T-helper 2 cell treated with Interferon-gamma antibody and Interleukin-4, amounts not matched to agents 5 μg/mL and 100 μg/mL, for 36 hours (primary cell): ENCODE results near the gene SLX4.
"Not testable (repeated sequence)": the region's sequence is repeated elsewhere in the genome, so short reads cannot be mapped to it uniquely, and the experiment has no call there.

ENCODE experiments used
- DNase-seq: peaks from one replicate; pipeline ENCODE4 v3.0.0; 2021; ENCODE audit warnings: low spot score
- H3K27ac Mint-ChIP-seq: one replicate; pipeline ENCODE4 v1.8.0; 2021; ENCODE audit warnings: mild to moderate bottlenecking, mixed read lengths
- H3K27me3 Mint-ChIP-seq: one replicate; pipeline ENCODE4 v1.8.0; 2021; ENCODE audit warnings: low read depth, mixed read lengths
- H3K36me3 Mint-ChIP-seq: one replicate; pipeline ENCODE4 v1.8.0; 2021; ENCODE audit warnings: low read depth, mixed read lengths
- H3K4me1 Mint-ChIP-seq: one replicate; pipeline ENCODE4 v1.8.0; 2021; ENCODE audit warnings: low read depth, mixed read lengths
- H3K4me3 Mint-ChIP-seq: one replicate; pipeline ENCODE4 v1.8.0; 2022; ENCODE audit warnings: mild to moderate bottlenecking, moderate library complexity, mixed read lengths
- H3K9me3 Mint-ChIP-seq: one replicate; pipeline ENCODE4 v1.8.0; 2021; ENCODE audit warnings: mixed read lengths

Gene SLX4, protein sequence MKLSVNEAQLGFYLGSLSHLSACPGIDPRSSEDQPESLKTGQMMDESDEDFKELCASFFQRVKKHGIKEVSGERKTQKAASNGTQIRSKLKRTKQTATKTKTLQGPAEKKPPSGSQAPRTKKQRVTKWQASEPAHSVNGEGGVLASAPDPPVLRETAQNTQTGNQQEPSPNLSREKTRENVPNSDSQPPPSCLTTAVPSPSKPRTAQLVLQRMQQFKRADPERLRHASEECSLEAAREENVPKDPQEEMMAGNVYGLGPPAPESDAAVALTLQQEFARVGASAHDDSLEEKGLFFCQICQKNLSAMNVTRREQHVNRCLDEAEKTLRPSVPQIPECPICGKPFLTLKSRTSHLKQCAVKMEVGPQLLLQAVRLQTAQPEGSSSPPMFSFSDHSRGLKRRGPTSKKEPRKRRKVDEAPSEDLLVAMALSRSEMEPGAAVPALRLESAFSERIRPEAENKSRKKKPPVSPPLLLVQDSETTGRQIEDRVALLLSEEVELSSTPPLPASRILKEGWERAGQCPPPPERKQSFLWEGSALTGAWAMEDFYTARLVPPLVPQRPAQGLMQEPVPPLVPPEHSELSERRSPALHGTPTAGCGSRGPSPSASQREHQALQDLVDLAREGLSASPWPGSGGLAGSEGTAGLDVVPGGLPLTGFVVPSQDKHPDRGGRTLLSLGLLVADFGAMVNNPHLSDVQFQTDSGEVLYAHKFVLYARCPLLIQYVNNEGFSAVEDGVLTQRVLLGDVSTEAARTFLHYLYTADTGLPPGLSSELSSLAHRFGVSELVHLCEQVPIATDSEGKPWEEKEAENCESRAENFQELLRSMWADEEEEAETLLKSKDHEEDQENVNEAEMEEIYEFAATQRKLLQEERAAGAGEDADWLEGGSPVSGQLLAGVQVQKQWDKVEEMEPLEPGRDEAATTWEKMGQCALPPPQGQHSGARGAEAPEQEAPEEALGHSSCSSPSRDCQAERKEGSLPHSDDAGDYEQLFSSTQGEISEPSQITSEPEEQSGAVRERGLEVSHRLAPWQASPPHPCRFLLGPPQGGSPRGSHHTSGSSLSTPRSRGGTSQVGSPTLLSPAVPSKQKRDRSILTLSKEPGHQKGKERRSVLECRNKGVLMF (N-terminal part only)

DNA sequence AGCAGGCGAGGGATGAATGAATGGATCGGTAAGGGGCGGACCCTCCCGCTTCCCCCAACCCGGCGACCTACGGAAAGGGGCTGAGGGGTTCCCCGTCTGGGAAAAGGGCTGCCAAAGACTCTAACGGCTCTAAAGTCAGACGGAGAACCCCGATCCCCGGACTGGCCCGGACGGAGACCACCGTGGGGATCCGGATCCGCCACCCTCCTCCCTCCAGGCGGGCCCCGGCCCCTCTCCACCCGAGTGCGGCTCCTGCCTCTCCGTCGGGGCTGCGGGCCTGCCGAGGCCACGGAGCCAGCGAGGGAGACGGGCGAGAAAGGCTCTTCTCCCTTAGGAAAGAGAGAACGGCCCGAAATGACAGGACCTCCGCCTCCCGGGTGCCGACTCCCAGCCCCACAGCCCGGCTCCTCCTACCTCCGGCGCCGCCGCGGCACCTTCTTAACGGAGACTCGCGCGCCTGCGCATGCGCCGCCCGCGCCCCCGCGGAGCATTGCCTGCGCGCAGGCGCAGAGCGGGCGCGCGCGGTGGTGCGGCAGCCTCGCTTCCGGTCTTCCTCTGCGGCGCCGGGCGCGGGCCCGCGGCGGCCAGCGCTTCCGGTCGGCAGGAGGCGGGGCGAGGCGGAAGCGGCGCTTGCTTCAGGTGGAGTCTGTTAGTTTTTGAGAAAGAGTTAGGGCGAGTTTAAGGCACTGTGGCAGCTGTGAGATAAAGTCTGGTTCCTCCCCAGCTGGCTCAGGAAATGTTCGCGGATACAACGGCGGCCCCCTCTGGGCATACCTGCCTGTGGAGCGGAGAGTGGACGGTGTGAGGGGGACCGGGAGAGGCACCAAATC, at the start of gene SLX4:
TSS of gene SLX4 (minus strand) at position 461 of the 830 bp plus-strand sequence. CDS start 2,642 bp downstream, outside the sequence.
- Mint-ChIP-seq H3K4me1 (peaks cover 51% of the 10 kb centered on the region), H3K27me3 (no peaks in the 10 kb centered on the region), H3K27ac (peak within 1 kb of the TSS; percentile 95), H3K36me3 (peaks cover 38% of the 10 kb centered on the region), H3K4me3 (peak within 1 kb of the TSS; percentile 96), H3K9me3 (no peaks in the 10 kb centered on the region)
- peak; percentile 96 for DNase-seq

DNA sequence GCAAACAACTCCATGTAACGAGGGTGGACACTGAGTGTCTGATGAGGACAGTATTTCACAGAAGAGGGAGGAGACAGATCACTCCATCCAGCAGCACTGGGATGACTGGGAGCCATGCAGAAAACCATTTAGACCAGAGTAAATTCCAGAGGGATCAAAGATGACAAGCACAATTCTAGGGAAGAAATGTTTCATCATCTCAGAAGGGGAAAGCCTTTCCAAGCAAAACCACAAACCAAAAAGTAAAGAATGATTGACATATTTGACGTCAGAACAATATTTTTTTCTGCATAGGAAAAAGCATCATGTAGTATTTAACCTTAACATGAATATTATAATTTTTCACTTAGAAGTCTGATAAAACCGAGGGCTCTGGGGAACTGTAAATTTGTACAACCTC, 47.8 kb upstream of the SLX4 start:
- no peaks in the 10 kb centered on the region for H3K27me3 Mint-ChIP-seq
- no peak for DNase-seq
- no peaks in the 10 kb centered on the region for H3K9me3 Mint-ChIP-seq
- no peak overlapping the region for H3K4me3 Mint-ChIP-seq
- H3K4me1 Mint-ChIP-seq: peaks cover 9% of the 10 kb centered on the region
- H3K27ac Mint-ChIP-seq: peak overlapping the region; percentile 18
- H3K36me3 Mint-ChIP-seq: peaks cover 39% of the 10 kb centered on the region

DNA sequence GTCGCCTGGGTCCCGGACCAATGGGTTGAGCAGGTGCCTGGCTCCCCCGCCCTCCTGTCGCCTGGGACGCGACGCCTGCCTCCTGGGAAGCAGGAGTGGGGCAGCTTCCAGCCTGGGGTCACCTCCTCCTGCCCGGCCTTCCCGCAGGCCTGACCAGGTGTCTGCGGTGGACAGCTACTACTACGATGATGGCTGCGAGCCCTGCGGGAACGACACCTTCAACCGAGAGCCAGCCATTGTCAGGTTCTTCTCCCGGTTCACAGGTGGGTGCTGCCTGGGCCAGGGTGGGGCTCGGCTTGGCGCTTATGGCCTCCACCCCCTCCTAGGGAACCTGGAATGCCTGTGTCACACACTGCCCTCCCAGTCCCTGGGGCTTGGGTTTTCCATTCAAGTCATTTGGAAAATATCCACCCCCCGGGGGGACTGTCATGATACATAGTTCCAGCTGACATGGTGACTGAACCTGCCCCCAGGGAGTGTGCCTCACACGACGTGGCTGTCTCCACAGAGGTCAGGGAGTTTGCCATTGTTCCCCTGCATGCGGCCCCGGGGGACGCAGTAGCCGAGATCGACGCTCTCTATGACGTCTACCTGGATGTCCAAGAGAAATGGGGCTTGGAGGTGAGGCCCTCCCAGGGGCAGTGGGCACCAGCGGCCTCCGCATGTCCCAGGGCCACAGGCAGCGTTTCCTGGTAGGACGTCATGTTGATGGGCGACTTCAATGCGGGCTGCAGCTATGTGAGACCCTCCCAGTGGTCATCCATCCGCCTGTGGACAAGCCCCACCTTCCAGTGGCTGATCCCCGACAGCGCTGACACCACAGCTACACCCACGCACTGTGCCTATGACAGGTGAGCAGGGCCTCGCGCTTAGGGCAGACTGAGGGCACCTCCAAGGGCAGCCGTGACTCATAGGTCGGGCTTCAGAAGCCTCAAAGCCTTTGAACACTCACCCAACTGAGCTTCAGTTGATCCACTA, 45.4 kb upstream of the SLX4 start:
- H3K4me1 Mint-ChIP-seq: peaks cover 12% of the 10 kb centered on the region
- no peak overlapping the region for H3K27ac Mint-ChIP-seq
- peaks cover 37% of the 10 kb centered on the region for H3K36me3 Mint-ChIP-seq
- H3K9me3 Mint-ChIP-seq: no peaks in the 10 kb centered on the region
- no peaks in the 10 kb centered on the region for H3K27me3 Mint-ChIP-seq
- no peak for DNase-seq
- no peak overlapping the region for H3K4me3 Mint-ChIP-seq

DNA sequence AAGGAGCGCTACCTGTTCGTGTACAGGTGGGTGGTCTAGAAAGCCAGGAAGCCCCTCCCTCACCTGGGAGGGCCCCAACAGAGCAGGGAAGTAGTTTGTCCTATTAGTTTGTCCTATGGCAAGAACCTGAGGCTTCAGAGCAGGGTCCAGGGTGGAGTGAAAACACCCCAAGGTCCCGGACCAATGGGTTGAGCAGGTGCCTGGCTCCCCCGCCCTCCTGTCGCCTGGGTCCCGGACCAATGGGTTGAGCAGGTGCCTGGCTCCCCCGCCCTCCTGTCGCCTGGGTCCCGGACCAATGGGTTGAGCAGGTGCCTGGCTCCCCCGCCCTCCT, 44.7 kb upstream of the SLX4 start:
- H3K27me3 Mint-ChIP-seq, H3K27ac Mint-ChIP-seq, H3K9me3 Mint-ChIP-seq, DNase-seq, H3K4me3 Mint-ChIP-seq: not testable (repeated sequence)
- H3K36me3 Mint-ChIP-seq: peaks cover 40% of the 10 kb centered on the region
- H3K4me1 Mint-ChIP-seq: peaks cover 12% of the 10 kb centered on the region

DNA sequence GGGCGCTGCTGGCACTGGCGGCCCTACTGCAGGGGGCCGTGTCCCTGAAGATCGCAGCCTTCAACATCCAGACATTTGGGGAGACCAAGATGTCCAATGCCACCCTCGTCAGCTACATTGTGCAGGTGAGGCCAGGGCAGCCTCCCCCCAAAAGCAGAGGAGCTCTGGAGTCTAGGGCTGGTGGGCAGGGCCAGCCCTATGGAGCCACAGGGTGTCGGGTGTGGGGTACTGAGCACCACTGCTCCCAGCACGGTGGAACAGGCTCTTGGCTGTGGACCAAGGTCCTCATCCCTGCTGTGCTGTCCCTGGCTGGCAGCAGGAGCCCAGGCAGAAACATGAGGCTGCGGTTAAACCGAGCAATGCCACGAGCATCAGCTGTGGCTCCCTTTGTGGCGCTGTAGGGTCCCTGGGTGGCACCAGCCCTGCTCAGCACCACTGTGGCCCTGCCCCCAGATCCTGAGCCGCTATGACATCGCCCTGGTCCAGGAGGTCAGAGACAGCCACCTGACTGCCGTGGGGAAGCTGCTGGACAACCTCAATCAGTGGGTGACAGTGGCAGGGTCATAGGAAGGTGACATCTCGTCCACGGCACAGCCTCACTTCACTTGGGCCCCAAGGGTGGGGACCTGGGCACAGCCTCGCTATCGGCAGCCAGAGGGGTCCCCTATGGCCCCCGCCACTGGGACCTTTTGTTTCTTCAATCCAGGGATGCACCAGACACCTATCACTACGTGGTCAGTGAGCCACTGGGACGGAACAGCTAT, 44.2 kb upstream of the SLX4 start:
- H3K9me3 Mint-ChIP-seq: no peaks in the 10 kb centered on the region
- no peak overlapping the region for H3K4me3 Mint-ChIP-seq
- H3K36me3 Mint-ChIP-seq: peaks cover 37% of the 10 kb centered on the region
- no peak for DNase-seq
- no peaks in the 10 kb centered on the region for H3K27me3 Mint-ChIP-seq
- H3K27ac Mint-ChIP-seq: no peak overlapping the region
- H3K4me1 Mint-ChIP-seq: peaks cover 12% of the 10 kb centered on the region

DNA sequence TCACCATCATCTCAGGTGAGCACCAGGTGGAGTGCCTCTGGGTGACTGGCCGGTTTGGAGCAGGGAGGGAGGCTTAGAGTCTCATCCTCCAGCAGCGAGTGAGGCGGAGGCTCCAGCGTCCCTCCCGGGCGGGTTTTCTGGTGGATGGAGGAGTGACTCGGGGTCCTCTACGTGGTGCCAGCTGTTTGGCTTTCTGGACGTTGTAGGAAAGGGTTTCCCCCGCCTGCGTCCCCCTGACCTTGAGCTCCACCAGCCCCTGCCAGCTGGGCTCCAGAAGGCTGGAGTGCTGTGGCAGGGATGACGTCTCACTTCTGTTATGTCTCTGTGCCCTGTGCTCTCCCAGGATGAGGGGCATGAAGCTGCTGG, 43.6 kb upstream of the SLX4 start:
- peaks cover 37% of the 10 kb centered on the region for H3K36me3 Mint-ChIP-seq
- no peak for DNase-seq

DNA sequence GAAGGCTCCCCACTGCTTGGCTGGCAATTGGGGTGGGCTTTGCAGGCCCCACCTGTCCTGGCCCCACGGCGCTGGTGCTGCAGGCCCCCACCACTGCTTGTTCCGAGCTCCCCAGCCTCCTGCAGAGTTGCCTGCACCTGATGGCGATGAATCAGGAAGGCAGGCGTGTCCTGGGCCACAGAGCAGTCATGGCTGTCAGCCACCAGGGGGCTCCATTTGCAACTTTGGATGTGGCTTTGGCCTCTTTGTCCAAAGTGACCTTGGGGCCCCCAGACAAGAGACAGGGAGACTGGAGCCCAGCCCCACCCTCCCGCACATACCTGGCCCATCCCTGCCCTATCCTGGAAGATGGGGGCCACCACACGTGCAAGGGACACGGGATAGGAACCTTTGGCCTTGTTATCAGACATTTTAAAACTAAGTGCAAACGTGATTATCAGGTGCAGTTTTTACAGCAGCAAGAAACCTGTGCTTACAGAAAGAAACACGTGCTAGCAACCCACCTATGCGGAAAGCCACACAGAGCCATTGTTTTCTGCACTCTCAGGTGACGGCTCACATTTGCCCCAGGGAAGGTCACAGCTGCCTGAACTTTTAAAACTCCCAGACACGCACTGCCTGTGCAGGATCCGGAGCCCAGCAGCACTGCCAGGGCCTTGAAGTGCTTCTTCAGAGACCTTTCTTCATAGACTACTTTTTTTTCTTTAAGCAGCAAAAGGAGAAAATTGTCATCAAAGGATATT, 43.0 kb upstream of the SLX4 start, which contains the start of gene DNASE1:
TSS of gene DNASE1 (plus strand) at position 443 of the 743 bp plus-strand sequence. CDS start 683 bp downstream, outside the sequence.
- H3K4me3 Mint-ChIP-seq: no peak within 1 kb of the TSS
- H3K27ac Mint-ChIP-seq: no peak within 1 kb of the TSS
- H3K27me3 Mint-ChIP-seq: no peaks in the 10 kb centered on the region
- no peaks in the 10 kb centered on the region for H3K9me3 Mint-ChIP-seq
- H3K36me3 Mint-ChIP-seq: peaks cover 37% of the 10 kb centered on the region
- peak; percentile 42 for DNase-seq
- peaks cover 9% of the 10 kb centered on the region for H3K4me1 Mint-ChIP-seq

More for the DNA sequence above, 43.6 kb upstream of the SLX4 start:
- no peak overlapping the region for H3K4me3 Mint-ChIP-seq
- H3K4me1 Mint-ChIP-seq: peaks cover 12% of the 10 kb centered on the region
- no peak overlapping the region for H3K27ac Mint-ChIP-seq
- no peaks in the 10 kb centered on the region for H3K27me3 Mint-ChIP-seq
- H3K9me3 Mint-ChIP-seq: no peaks in the 10 kb centered on the region

DNA sequence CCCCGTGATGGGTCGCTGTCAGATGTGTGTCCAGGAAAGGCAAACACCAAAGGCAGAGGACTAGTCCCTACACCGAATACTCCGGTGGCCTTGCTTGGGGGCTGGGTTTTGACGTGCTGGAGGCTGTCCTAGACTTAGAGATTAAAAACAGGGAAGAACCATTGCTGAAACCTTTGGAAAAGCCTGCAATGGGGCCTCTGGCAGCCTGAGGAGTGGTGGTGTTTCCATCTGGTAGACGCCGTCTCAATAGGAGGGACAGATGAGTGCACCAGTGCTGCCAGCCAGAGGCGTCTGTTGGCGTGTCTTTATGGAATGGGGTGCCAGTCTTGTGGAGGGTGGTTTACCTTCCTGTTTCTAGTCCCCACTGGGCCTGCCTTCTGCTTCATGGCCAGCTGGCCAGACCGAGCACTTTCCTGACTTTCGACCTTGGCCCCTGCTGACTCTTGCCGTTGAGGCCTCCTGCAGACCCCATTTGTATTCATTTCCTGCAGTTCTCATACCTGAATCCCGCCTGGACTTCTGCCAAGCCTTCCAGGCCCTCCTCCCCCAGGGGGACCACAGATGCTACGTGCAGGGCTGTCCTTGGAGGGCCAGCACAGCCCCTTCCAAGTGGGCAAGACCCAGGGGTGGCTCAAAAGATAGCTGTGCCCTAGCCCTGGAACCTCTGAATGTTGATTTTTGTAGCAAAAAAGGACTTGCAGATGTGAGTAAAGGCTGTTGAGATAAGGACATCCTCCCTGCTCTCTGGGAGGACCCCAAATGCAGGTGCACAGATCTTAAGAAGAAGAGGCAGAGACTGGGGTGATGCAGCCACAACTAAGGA, 41.2 kb upstream of the SLX4 start:
- no peak for DNase-seq
- Mint-ChIP-seq H3K27me3 (no peaks in the 10 kb centered on the region), H3K9me3 (no peaks in the 10 kb centered on the region), H3K4me1 (peaks cover 3% of the 10 kb centered on the region), H3K27ac (no peak overlapping the region), H3K36me3 (peaks cover 27% of the 10 kb centered on the region), H3K4me3 (no peak overlapping the region)

DNA sequence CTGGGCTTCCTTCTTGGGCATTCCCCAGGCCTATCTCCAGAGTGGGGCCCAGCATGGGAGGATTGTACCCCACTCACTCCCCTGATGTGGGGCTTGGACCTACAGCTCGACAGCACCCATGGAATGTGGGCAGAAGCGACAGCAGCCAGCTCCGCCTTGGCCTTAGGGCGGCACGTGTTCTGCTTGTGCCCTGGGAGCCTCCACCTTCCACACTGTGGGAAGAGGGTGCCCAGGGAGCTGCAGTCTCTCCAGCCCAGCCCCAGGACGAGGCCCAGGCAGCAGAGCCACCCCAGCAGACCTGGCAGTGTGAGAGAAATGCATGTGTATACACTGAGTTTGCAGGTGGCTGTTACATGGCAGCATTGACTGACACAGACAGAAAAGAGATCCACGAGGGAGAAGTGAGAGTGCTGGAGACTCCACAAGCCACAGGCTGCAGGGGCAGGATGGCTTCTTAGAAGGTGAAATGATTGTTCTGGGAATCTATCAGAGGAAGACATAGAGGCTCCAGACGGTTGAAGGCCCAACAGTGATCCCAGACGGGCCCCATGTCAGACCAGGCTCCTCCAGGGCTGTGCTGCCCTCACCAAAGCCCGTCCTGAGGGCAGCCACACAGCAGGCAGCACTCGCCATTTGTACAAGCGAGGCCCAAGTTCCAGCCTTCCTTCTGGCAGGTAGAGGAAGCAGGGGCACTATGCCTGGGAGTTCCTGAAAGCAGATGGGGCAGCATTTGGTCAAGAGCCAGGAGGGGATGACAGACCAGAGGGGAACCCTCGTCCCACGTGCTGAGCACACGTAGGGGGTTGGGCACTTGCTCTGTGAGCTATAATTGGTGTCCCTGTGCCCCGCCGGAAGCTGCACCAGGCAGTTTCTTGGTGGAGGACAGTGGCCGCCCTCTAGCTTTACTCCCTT, 40.3 kb upstream of the SLX4 start:
- Mint-ChIP-seq H3K4me3 (no peak overlapping the region), H3K4me1 (peaks cover 3% of the 10 kb centered on the region), H3K36me3 (peaks cover 21% of the 10 kb centered on the region), H3K27me3 (no peaks in the 10 kb centered on the region), H3K9me3 (no peaks in the 10 kb centered on the region), H3K27ac (peak overlapping the region; percentile 45)
- DNase-seq: no peak

DNA sequence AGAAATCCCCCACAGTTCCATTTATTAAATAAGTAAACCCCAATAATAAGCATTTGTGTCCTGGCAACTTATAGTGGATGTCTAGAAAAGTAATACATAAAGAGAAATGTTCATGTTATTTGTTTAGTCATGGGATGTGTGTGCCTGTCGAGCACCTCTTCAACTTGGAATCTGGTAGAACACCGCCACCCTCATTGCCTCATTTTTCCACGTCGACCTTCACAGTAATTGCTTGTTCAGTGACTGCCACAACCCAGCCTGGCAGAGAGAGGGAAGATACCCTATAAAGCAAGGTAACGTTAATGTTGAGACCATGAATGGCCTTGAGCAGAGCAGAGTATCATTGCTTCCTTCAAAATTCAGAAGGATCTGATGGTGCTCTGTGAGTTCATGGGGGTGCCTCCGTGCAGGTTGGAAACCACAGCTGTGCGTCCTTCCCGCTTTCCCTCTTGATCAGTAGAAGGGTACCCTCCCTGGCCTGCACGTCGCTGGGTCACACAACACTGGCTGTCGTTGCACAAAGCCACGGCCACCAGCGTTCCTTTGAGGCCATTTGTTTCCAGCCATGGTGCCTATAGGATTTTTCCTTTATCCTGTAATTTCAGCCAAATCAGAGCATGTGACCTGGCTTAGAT, 39.3 kb upstream of the SLX4 start:
- Mint-ChIP-seq H3K9me3 (no peaks in the 10 kb centered on the region), H3K36me3 (peaks cover 20% of the 10 kb centered on the region), H3K27me3 (no peaks in the 10 kb centered on the region), H3K4me3 (no peak overlapping the region), H3K27ac (no peak overlapping the region), H3K4me1 (peaks cover 3% of the 10 kb centered on the region)
- no peak for DNase-seq
